Stomach (tissue), 9 donors: ENCODE measurements around the gene CDKN1A. TPM values are rescaled to one million over a fixed set of nuclear protein-coding genes. Genes with fewer than 3 reads are reported as not detected.

ENCODE experiments used
- DNase-seq, 2 donors: peaks; one replicate each; pipeline versions ENCODE4 v3.0.0 to v3.0.0-alpha.2; 2013 to 2019
- H3K27ac ChIP-seq, 5 donors: fragments of 200-600 bp in 4 of 5; sonication (generic) in 4 of 5; one replicate each; pipeline ENCODE4 v1.5.1; 2013 to 2019; ENCODE audit warnings: mild to moderate bottlenecking in 1 of 5, moderate library complexity in 1 of 5
- H3K27me3 ChIP-seq, 3 donors: fragments of 200-600 bp; sonication (generic); one replicate each; pipeline ENCODE4 v1.5.1; 2017 to 2019; ENCODE audit warnings: mixed run types in 1 of 3
- H3K36me3 ChIP-seq, 4 donors: fragments of 200-600 bp; sonication (generic); 1 replicate in 3 of 4; 2 replicates in 1 of 4; pipeline ENCODE4 v1.5.1; 2016 to 2019
- H3K4me1 ChIP-seq, 4 donors: fragments of 200-600 bp; sonication (generic); one replicate each; pipeline ENCODE4 v1.5.1; 2016 to 2019
- H3K4me3 ChIP-seq, 4 donors: fragments of 200-600 bp; sonication (generic) in 3 of 4; one replicate each; pipeline ENCODE4 v1.5.1; 2016 to 2019; ENCODE audit warnings: mild to moderate bottlenecking in 1 of 4
- H3K9me3 ChIP-seq, 4 donors: fragments of 200-600 bp; sonication (generic); one replicate each; pipeline ENCODE4 v1.5.1; 2016 to 2019
- CTCF ChIP-seq, 7 experiments: fragments of 450-650 bp in 4 of 7; fragments of 200-600 bp in 3 of 7; sonication (generic) in 3 of 7; IDR thresholded peaks; one replicate each; pipeline ENCODE4 v1.5.1; 2016 to 2019; ENCODE audit warnings: antibody characterized with exemption in 7 of 7, control low read depth in 2 of 7, mild to moderate bottlenecking in 1 of 7
- EP300 ChIP-seq: sonication (generic); formaldehyde crosslinking; IDR thresholded peaks from one replicate; pipeline ENCODE4 v1.6.1; 2017; ENCODE audit warnings: antibody characterized with exemption
- POLR2A ChIP-seq, 4 donors: fragments of 450-650 bp; IDR thresholded peaks; one replicate each; pipeline ENCODE4 v1.6.1; 2016; ENCODE audit warnings: antibody characterized with exemption in 4 of 4, control low read depth in 2 of 4, mild to moderate bottlenecking in 1 of 4, moderate library complexity in 1 of 4
- POLR2AphosphoS5 ChIP-seq, 3 donors: sonication (generic); formaldehyde crosslinking; IDR thresholded peaks; one replicate each; pipeline ENCODE4 v1.6.1; 2016; ENCODE audit warnings: antibody characterized with exemption in 3 of 3
- WGBS, 5 donors: extraction: QIAGEN DNeasy Blood & Tissue Kit in 3 of 5; methylation state at CpG; one replicate each; pipeline versions ENCODE4 v1.1.5 to v1.1.7; 2013 to 2018; 5-methylcytosine and 5-hydroxymethylcytosine counted together
- intact Hi-C: fragments of 100-400 bp; cut with DNase I; formaldehyde crosslinking; loops from one replicate; pipeline ENCODE4 v1.15.1; 2023; ENCODE audit warnings: low total_unique reads
- polyA plus RNA-seq, 3 donors: library from polyadenylated mRNA; stranded (reverse); fragments of 200-250 nt; gene quantifications; one replicate each; pipeline ENCODE4 v1.2.3, GENCODE V29; 2013
- total RNA-seq, 5 donors: library from RNA; depleted of rRNA; stranded (reverse); fragments of >200 nt; gene quantifications; one replicate each; pipeline versions ENCODE4 v1.1.0 to v1.2.3, GENCODE V29; 2014 to 2016
- donor health status: healthy with polysubstance abuse.
- donor health status: Bipolar disorder and iron deficiency.
- donor health status: healthy.

The CDKN1A gene
- total and polyA plus RNA-seq, 8 donors = 36.5 to 118 (median 61.4) TPM

- WGBS, 5 donors = 47 to 58% (median 48%) methylated on average over 13 of the region's 13 CpGs
- Histone ChIP-seq H3K9me3 (no peaks in the 10 kb centered on the region), H3K4me1 (peaks cover 0 to 8% (median 0%) of the 10 kb centered on the region in 4 donors), H3K27me3 (no peaks in the 10 kb centered on the region), H3K27ac (no peak overlapping the region), H3K4me3 (no peak overlapping the region), H3K36me3 (no peaks in the 10 kb centered on the region)
- DNase-seq = peak; percentile 83 to 89
- TF ChIP-seq POLR2AphosphoS5 (IDR thresholded peaks at IDR 0.05) (peak in 1 of 3 donors; percentile 52), EP300 (no peak), POLR2A (IDR thresholded peaks at IDR 0.05) (no peak), CTCF (IDR thresholded peaks at IDR 0.05) (peak in 5 of 7 experiments; percentile 25 to 71 (median 49))
- intact Hi-C loops = no loop called here
These were observed 46.2 kb downstream of the CDKN1A start for GRCh38 chr6:36724514-36725390.

GRCh38 chr6:36725581-36725980 is 47.1 kb downstream of the CDKN1A start:
- Histone ChIP-seq H3K36me3 (no peaks in the 10 kb centered on the region), H3K4me1 (peaks cover 0 to 8% (median 0%) of the 10 kb centered on the region in 4 donors), H3K27me3 (no peaks in the 10 kb centered on the region), H3K4me3 (no peak overlapping the region), H3K27ac (no peak overlapping the region), H3K9me3 (no peaks in the 10 kb centered on the region)
- WGBS, 5 donors = 87 to 96% (median 91%) methylated on average over 7 of the region's 7 CpGs
- no peak for DNase-seq
- no peak for TF ChIP-seq POLR2AphosphoS5 (IDR thresholded peaks at IDR 0.05)
- TF ChIP-seq CTCF (IDR thresholded peaks at IDR 0.05) = no peak
- no peak for TF ChIP-seq EP300
- no peak for TF ChIP-seq POLR2A (IDR thresholded peaks at IDR 0.05)
- intact Hi-C loops = no loop called here

GRCh38 chr6:36727505-36728021 is 49.0 kb downstream of the CDKN1A start:
- no peaks in the 10 kb centered on the region for H3K36me3 ChIP-seq

More at GRCh38 chr6:36727505-36728021, 49.0 kb downstream of the CDKN1A start:
- intact Hi-C loops = no loop called here
- DNase-seq = no peak
- Histone ChIP-seq H3K27ac (no peak overlapping the region), H3K9me3 (no peaks in the 10 kb centered on the region), H3K27me3 (no peaks in the 10 kb centered on the region), H3K4me3 (no peak overlapping the region), H3K4me1 (peaks cover 0 to 8% (median 0%) of the 10 kb centered on the region in 4 donors)
- TF ChIP-seq POLR2A (IDR thresholded peaks at IDR 0.05) (no peak), EP300 (no peak), POLR2AphosphoS5 (IDR thresholded peaks at IDR 0.05) (no peak), CTCF (IDR thresholded peaks at IDR 0.05) (no peak)
- WGBS, 5 donors = 89 to 93% (median 92%) methylated on average over 7 of the region's 7 CpGs
